HepG2 (cell line): ENCODE results near the gene PLSCR3. TPM values are rescaled to one million over a fixed set of nuclear protein-coding genes. Genes with fewer than 3 reads are reported as not detected.

Source experiments
- AGO2 ChIP-seq: fragments of 200-400 bp; formaldehyde crosslinking; optimal IDR thresholded peaks from 2 replicates; pipeline ENCODE3; 2017; ENCODE audit warnings: mild to moderate bottlenecking, low read depth, low read length, moderate library complexity
- ARNTL ChIP-seq: sonication (generic); formaldehyde crosslinking; IDR thresholded peaks from 2 replicates; pipeline ENCODE4 v1.4.0; 2020; ENCODE audit warnings: mild to moderate bottlenecking, missing genetic modification reagents
- ASH2L ChIP-seq: fragments of 300-600, 200-600 bp; sonication (generic); IDR thresholded peaks from 2 replicates; pipeline ENCODE4 v1.7.0; 2017; ENCODE audit warnings: low read depth, mild to moderate bottlenecking, moderate library complexity, mixed read lengths, low read length; ENCODE audit not compliant: insufficient read length
- ELF4 ChIP-seq: sonication (generic); formaldehyde crosslinking; IDR thresholded peaks from 2 replicates; pipeline ENCODE4 v1.5.0; 2020; ENCODE audit warnings: missing genetic modification reagents, mild to moderate bottlenecking, moderate library complexity, borderline replicate concordance
- HOXA5 ChIP-seq: sonication (generic); formaldehyde crosslinking; IDR thresholded peaks from 2 replicates; pipeline ENCODE4 v1.4.0; 2020; ENCODE audit warnings: missing genetic modification reagents
- NONO ChIP-seq, 2 experiments: fragments of 450-650 bp in 1 of 2; sonication (generic) in 1 of 2; formaldehyde crosslinking in 1 of 2; IDR thresholded peaks in 1 of 2; conservative IDR thresholded peaks in 1 of 2; 2 replicates each; pipeline versions ENCODE4 v1.6.1 to v1.8.0; 2017 to 2022; ENCODE audit warnings: mild to moderate bottlenecking in 1 of 2, missing genetic modification reagents in 1 of 2, moderate library complexity in 1 of 2
- POLR2G ChIP-seq: fragments of 200-400 bp; formaldehyde crosslinking; IDR thresholded peaks from 2 replicates; pipeline ENCODE4 v1.6.1; 2018; ENCODE audit warnings: mild to moderate bottlenecking, low read depth, low read length, moderate library complexity
- SP4 ChIP-seq: sonication (generic); formaldehyde crosslinking; IDR thresholded peaks from 2 replicates; pipeline ENCODE4 v1.8.1; 2023; ENCODE audit warnings: mild to moderate bottlenecking, missing genetic modification reagents
- TEAD3 ChIP-seq: optimal IDR thresholded peaks from 2 replicates; pipeline ENCODE3; 2016; ENCODE audit warnings: borderline replicate concordance
- ZBTB40 ChIP-seq, 2 experiments: fragments of 450-650 bp in 1 of 2; sonication (generic) in 1 of 2; formaldehyde crosslinking in 1 of 2; IDR thresholded peaks; 2 replicates each; pipeline versions ENCODE4 v1.6.1 to v1.8.0; 2016 to 2022; ENCODE audit warnings: antibody characterized with exemption in 1 of 2, mild to moderate bottlenecking in 1 of 2, missing genetic modification reagents in 1 of 2
- polyA plus RNA-seq, 8 experiments: library from polyadenylated mRNA; depleted of rRNA in 3 of 8; stranded (reverse) in 7 of 8; unstranded in 1 of 8; fragments of >200 nt; fragmentation: Illumina TruSeq in 4 of 8; extraction: Trizol in 4 of 8; gene quantifications; 2 replicates each; pipeline versions ENCODE4 v1.2.1 to v1.2.3, GENCODE V29; 2011 to 2016; ENCODE audit warnings: low read depth in 4 of 8, missing spikeins in 1 of 8, mixed read lengths in 1 of 8; ENCODE audit not compliant: insufficient read depth in 1 of 8
- total RNA-seq, 5 experiments: library from RNA; depleted of rRNA; stranded (reverse); fragments of >200 nt; fragmentation: Illumina TruSeq; extraction: Trizol; gene quantifications; 2 replicates each; pipeline ENCODE4 v1.2.3, GENCODE V29; 2016; ENCODE audit warnings: low read depth in 1 of 5
- TF ChIP-seq, protein P1 (sequence below), 2 experiments: IDR thresholded peaks; 2 replicates each; pipeline ENCODE4 v1.6.1; 2011 to 2012; ENCODE audit warnings: low read length in 2 of 2, borderline replicate concordance in 1 of 2, low read depth in 1 of 2, mild to moderate bottlenecking in 1 of 2, moderate library complexity in 1 of 2
- TF ChIP-seq, protein P2 (sequence below): sonication (generic); formaldehyde crosslinking; IDR thresholded peaks from 2 replicates; pipeline ENCODE4 v1.9.0; 2022; ENCODE audit warnings: low read depth, missing genetic modification reagents

PLSCR3 gene
- total and polyA plus RNA-seq, 2 of the 13 experiments (the other 11 are each of a cell fraction or from before 2014, with no cell fraction given), result 5.6 to 6.2 TPM

DNA sequence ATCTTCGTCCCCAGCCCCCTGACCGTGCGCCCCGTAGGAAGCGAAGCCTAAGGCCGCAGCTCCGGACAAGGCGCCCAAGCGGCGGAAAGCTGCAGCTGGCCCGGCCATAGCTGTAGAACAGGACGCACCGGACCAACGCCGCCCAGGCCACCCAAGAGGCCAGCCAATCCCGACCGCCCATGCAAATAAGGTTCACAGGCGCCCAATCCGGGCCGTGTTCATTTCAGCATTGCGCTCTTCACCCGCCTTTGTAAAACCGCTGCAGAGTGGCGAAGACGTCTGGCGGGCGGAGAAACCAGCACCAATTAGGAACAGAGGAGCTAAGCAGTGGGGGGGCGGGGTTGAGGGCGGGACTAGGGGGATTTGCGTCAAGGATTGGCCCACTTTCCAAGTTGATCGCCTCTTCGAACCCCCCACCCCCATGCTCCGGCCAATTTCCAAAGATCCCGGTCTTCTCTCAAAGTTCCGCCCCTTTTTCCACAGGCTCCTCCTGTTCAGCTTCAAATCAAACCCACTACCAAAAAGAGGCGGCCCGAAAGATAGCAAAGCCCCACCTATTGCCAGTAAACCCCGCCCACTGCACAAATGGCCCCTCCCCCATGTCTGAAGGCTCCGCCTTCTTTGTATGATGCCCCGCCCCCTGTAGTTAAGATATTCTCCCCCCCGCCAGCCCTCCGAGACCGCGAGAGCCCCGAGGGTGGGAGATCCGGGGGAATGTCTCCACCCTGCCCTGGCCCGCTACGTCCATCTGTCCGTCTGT lies 9.8 kb upstream of the PLSCR3 start, which contains the start of gene TMEM256 (continued):
- TF ChIP-seq, protein P1, sequence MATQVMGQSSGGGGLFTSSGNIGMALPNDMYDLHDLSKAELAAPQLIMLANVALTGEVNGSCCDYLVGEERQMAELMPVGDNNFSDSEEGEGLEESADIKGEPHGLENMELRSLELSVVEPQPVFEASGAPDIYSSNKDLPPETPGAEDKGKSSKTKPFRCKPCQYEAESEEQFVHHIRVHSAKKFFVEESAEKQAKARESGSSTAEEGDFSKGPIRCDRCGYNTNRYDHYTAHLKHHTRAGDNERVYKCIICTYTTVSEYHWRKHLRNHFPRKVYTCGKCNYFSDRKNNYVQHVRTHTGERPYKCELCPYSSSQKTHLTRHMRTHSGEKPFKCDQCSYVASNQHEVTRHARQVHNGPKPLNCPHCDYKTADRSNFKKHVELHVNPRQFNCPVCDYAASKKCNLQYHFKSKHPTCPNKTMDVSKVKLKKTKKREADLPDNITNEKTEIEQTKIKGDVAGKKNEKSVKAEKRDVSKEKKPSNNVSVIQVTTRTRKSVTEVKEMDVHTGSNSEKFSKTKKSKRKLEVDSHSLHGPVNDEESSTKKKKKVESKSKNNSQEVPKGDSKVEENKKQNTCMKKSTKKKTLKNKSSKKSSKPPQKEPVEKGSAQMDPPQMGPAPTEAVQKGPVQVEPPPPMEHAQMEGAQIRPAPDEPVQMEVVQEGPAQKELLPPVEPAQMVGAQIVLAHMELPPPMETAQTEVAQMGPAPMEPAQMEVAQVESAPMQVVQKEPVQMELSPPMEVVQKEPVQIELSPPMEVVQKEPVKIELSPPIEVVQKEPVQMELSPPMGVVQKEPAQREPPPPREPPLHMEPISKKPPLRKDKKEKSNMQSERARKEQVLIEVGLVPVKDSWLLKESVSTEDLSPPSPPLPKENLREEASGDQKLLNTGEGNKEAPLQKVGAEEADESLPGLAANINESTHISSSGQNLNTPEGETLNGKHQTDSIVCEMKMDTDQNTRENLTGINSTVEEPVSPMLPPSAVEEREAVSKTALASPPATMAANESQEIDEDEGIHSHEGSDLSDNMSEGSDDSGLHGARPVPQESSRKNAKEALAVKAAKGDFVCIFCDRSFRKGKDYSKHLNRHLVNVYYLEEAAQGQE (IDR thresholded peaks at IDR 0.05; ENCODE audit: borderline replicate concordance in 1 of 2, low read depth in 1 of 2, low read length in 2 of 2), result peak in 1 of 2 experiments; percentile 25; a peak in 1 of 4 replicates
- TF ChIP-seq NONO (IDR thresholded peaks at IDR 0.05) (no peak), NONO (CRISPR knock-in tag; conservative IDR thresholded peaks at IDR 0.05) (0 out of 2 replicates have a peak, but pooled peaks have one; percentile 13), ZBTB40 (IDR thresholded peaks at IDR 0.05) (no peak), ZBTB40 (CRISPR knock-in tag; IDR thresholded peaks at IDR 0.05) (peak; percentile 61), ARNTL (CRISPR knock-in tag) (0 out of 2 replicates have a peak, but pooled peaks have one; percentile 32), SP4 (CRISPR knock-in tag) (peak; percentile 79), ASH2L (peak; percentile 52), POLR2G (peak; percentile 96), ELF4 (CRISPR knock-in tag) (peak; percentile 77; the same call in 1 of the 2 replicates), HOXA5 (CRISPR knock-in tag) (peak; percentile 87; the same call in 1 of the 2 replicates), TEAD3 (CRISPR knock-in tag) (peak; percentile 36), AGO2 (peak; percentile 78)
- TF ChIP-seq, protein P2, sequence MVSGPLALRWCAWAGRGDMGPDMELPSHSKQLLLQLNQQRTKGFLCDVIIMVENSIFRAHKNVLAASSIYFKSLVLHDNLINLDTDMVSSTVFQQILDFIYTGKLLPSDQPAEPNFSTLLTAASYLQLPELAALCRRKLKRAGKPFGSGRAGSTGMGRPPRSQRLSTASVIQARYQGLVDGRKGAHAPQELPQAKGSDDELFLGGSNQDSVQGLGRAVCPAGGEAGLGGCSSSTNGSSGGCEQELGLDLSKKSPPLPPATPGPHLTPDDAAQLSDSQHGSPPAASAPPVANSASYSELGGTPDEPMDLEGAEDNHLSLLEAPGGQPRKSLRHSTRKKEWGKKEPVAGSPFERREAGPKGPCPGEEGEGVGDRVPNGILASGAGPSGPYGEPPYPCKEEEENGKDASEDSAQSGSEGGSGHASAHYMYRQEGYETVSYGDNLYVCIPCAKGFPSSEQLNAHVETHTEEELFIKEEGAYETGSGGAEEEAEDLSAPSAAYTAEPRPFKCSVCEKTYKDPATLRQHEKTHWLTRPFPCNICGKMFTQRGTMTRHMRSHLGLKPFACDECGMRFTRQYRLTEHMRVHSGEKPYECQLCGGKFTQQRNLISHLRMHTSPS, result no peak
